ENCODE data around the gene BMPR1A. TPM values are rescaled to one million over a fixed set of nuclear protein-coding genes. Genes with fewer than 3 reads are reported as not detected.

BMPR1A gene
- total and polyA plus RNA-seq, 4 donors: 2.2 to 16.0 (median 8.9) TPM

- Histone ChIP-seq H3K4me3 (ENCODE audit: low read depth in 1 of 3, low read length in 3 of 3) (no peak overlapping the region), H3K4me1 (ENCODE audit: control insufficient read depth in 4 of 4, insufficient read depth in 4 of 4, low read length in 3 of 4) (no peaks in the 10 kb centered on the region), H3K27me3 (ENCODE audit: control insufficient read depth in 4 of 4, insufficient read depth in 4 of 4, low read length in 3 of 4) (no peaks in the 10 kb centered on the region), H3K36me3 (ENCODE audit: control insufficient read depth in 4 of 4, insufficient read depth in 3 of 4, low read depth in 1 of 4, low read length in 3 of 4) (no peaks in the 10 kb centered on the region), H3K9ac (ENCODE audit: low read depth in 1 of 2, low read length in 2 of 2) (no peak overlapping the region), H3K27ac (ENCODE audit: low read depth in 1 of 2, low read length in 2 of 2) (no peak overlapping the region), H3K9me3 (ENCODE audit: control insufficient read depth in 4 of 4, low read length in 3 of 4) (no peaks in the 10 kb centered on the region)
- WGBS: 92% methylated on average over 2 of the region's 2 CpGs
- DNase-seq (ENCODE audit: low spot score): no peak
- no peak for TF ChIP-seq YY1 (IDR thresholded peaks at IDR 0.05)
- TF ChIP-seq TAF1 (conservative IDR thresholded peaks at IDR 0.05): no peak
- no peak for TF ChIP-seq ATF3 (IDR thresholded peaks at IDR 0.05)
- TF ChIP-seq JUND (IDR thresholded peaks at IDR 0.05): no peak
- TF ChIP-seq MAX (IDR thresholded peaks at IDR 0.05): no peak
- no peak for TF ChIP-seq NR2F2 (IDR thresholded peaks at IDR 0.05)
- TF ChIP-seq FOXA2 (IDR thresholded peaks at IDR 0.05): no peak
- no peak for TF ChIP-seq HNF4G (IDR thresholded peaks at IDR 0.05)
- no peak for TF ChIP-seq REST (IDR thresholded peaks at IDR 0.05)
- TF ChIP-seq RAD21 (IDR thresholded peaks at IDR 0.05): no peak
- TF ChIP-seq GABPA (IDR thresholded peaks at IDR 0.05 in 1 of 2, conservative IDR thresholded peaks at IDR 0.05 in 1 of 2): no peak
- no peak for TF ChIP-seq SP1 (IDR thresholded peaks at IDR 0.05)
These were observed 68.9 kb downstream of the BMPR1A start for GRCh38 chr10:86825366-86825765.

- Histone ChIP-seq H3K4me1 (ENCODE audit: control insufficient read depth in 4 of 4, insufficient read depth in 4 of 4, low read length in 3 of 4) (no peaks in the 10 kb centered on the region), H3K36me3 (ENCODE audit: control insufficient read depth in 4 of 4, insufficient read depth in 3 of 4, low read depth in 1 of 4, low read length in 3 of 4) (no peaks in the 10 kb centered on the region), H3K9ac (ENCODE audit: low read depth in 1 of 2, low read length in 2 of 2) (no peak overlapping the region), H3K27me3 (ENCODE audit: control insufficient read depth in 4 of 4, insufficient read depth in 4 of 4, low read length in 3 of 4) (no peaks in the 10 kb centered on the region), H3K27ac (ENCODE audit: low read depth in 1 of 2, low read length in 2 of 2) (no peak overlapping the region), H3K9me3 (ENCODE audit: control insufficient read depth in 4 of 4, low read length in 3 of 4) (no peaks in the 10 kb centered on the region), H3K4me3 (ENCODE audit: low read depth in 1 of 3, low read length in 3 of 3) (no peak overlapping the region)
- TF ChIP-seq HNF4G (IDR thresholded peaks at IDR 0.05) (no peak), NR2F2 (IDR thresholded peaks at IDR 0.05) (no peak), CTCF (IDR thresholded peaks at IDR 0.05; ENCODE audit: low read depth, low read length, missing input control) (no peak)
- WGBS: 97% methylated on average over 7 of the region's 7 CpGs
- no peak for DNase-seq (ENCODE audit: low spot score)
These were observed 71.2 kb downstream of the BMPR1A start for GRCh38 chr10:86827639-86828038.

- H3K9ac ChIP-seq (ENCODE audit: low read depth in 1 of 2, low read length in 2 of 2): no peak overlapping the region
- H3K4me3 ChIP-seq (ENCODE audit: low read depth in 1 of 3, low read length in 3 of 3): no peak overlapping the region
- WGBS: 96% methylated on average over 5 of the region's 5 CpGs
- H3K4me1 ChIP-seq (ENCODE audit: control insufficient read depth in 4 of 4, insufficient read depth in 4 of 4, low read length in 3 of 4): no peaks in the 10 kb centered on the region
- no peaks in the 10 kb centered on the region for H3K9me3 ChIP-seq (ENCODE audit: control insufficient read depth in 4 of 4, low read length in 3 of 4)
- no peak for TF ChIP-seq JUND (IDR thresholded peaks at IDR 0.05)
- TF ChIP-seq EGR1 (IDR thresholded peaks at IDR 0.05; ENCODE audit: low read depth in 2 of 2): no peak
- TF ChIP-seq GABPA (IDR thresholded peaks at IDR 0.05 in 1 of 2, conservative IDR thresholded peaks at IDR 0.05 in 1 of 2): no peak
- TF ChIP-seq TAF1 (conservative IDR thresholded peaks at IDR 0.05): no peak
- no peak for TF ChIP-seq RXRA (IDR thresholded peaks at IDR 0.05)
- TF ChIP-seq MAX (IDR thresholded peaks at IDR 0.05): no peak
- TF ChIP-seq HNF4A (conservative IDR thresholded peaks at IDR 0.05): no peak
- no peak for TF ChIP-seq ATF3 (IDR thresholded peaks at IDR 0.05)
- TF ChIP-seq HNF4G (IDR thresholded peaks at IDR 0.05): no peak
- TF ChIP-seq SP1 (IDR thresholded peaks at IDR 0.05): no peak
- TF ChIP-seq REST (IDR thresholded peaks at IDR 0.05): no peak
- DNase-seq (ENCODE audit: low spot score): no peak
- no peak overlapping the region for H3K27ac ChIP-seq (ENCODE audit: low read depth in 1 of 2, low read length in 2 of 2)
- H3K36me3 ChIP-seq (ENCODE audit: control insufficient read depth in 4 of 4, insufficient read depth in 3 of 4, low read depth in 1 of 4, low read length in 3 of 4): no peaks in the 10 kb centered on the region
- H3K27me3 ChIP-seq (ENCODE audit: control insufficient read depth in 4 of 4, insufficient read depth in 4 of 4, low read length in 3 of 4): no peaks in the 10 kb centered on the region
These were observed 71.7 kb downstream of the BMPR1A start for GRCh38 chr10:86828145-86828544.
